Skeletal muscle tissue (tissue), 4 donors: ENCODE measurements around the gene ZPBP. TPM values are rescaled to one million over a fixed set of nuclear protein-coding genes. Genes with fewer than 3 reads are reported as not detected.
A peak's percentile ranks its signal among the peaks of the same experiment; 100 is the strongest.

ENCODE experiments used
- H3K27ac ChIP-seq: one replicate; pipeline ENCODE4 v1.7.0; 2013; ENCODE audit warnings: mild to moderate bottlenecking, low read depth, low read length, inconsistent platforms
- H3K27me3 ChIP-seq, 3 donors: one replicate each; pipeline ENCODE4 v1.7.0; 2013; ENCODE audit warnings: low read length in 3 of 3; ENCODE audit not compliant: control insufficient read depth in 3 of 3, insufficient read depth in 3 of 3
- H3K36me3 ChIP-seq, 3 donors: one replicate each; pipeline ENCODE4 v1.7.0; 2013; ENCODE audit warnings: low read length in 3 of 3; ENCODE audit not compliant: control insufficient read depth in 3 of 3, insufficient read depth in 3 of 3
- H3K4me1 ChIP-seq, 3 donors: one replicate each; pipeline ENCODE4 v1.7.0; 2013; ENCODE audit warnings: low read length in 3 of 3, mild to moderate bottlenecking in 3 of 3; ENCODE audit not compliant: control insufficient read depth in 3 of 3, insufficient read depth in 3 of 3
- H3K4me3 ChIP-seq, 3 donors: one replicate each; pipeline ENCODE4 v1.7.0; 2013; ENCODE audit warnings: low read length in 3 of 3
- H3K9ac ChIP-seq, 3 donors: one replicate each; pipeline ENCODE4 v1.7.0; 2013; ENCODE audit warnings: low read length in 3 of 3, mild to moderate bottlenecking in 3 of 3, moderate library complexity in 2 of 3, low read depth in 1 of 3
- H3K9me3 ChIP-seq, 3 donors: one replicate each; pipeline ENCODE4 v1.7.0; 2013; ENCODE audit warnings: low read length in 3 of 3; ENCODE audit not compliant: control insufficient read depth in 3 of 3
- total RNA-seq: library from RNA; depleted of rRNA; stranded (reverse); fragments of >200 nt; gene quantifications from one replicate; pipeline ENCODE4 v1.2.3, GENCODE V29; 2014
- donor health status: Osteomylitis.

ZPBP gene
- not detected for total RNA-seq

DNA sequence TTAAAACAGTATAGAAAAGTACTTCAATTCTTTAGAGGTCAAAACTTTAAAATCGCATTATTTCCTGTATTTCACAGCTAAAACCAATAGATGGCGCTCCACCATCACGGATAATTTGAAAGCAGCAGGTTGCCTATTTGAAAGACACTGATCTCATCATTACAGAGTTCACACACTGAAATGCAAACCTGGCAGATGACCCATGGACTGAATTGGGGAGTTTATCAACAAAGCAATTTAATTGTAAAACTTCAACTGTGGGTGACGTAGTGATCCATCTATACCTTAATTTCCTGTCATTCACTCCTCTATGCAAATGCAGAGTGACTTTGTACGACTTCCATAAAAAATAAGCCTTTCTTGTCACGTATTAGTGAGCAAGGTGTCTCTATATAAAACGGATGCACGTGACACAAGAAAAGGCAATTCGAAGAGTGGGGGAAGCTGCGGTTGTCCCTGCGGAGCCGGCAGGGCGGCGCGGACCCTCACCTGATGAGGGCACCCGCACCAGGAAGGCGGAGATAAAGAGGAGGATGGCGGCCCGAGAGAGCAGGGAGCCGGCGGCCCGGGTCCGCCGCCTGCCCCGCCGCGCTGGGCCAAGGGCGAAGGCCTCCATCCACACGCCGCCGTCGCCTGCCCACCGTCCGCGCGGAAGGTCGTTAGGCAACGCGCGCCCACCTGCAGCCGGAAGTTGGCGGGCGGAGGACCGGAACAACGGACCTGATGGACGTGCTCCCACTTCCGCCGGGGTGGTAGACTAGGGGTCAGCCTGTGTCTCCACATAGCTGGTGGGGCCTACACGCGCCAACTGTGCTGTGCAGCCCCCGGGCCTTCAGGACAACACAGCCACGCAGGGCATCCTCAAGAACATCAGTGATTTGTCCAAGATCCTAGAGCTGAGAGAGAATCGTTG lies at the start of gene ZPBP:
Gene ZPBP, minus strand, starts transcription at position 668 of the 913 bp plus-strand sequence. Its CDS starts 52 bp downstream, at position 616.
- no peaks in the 10 kb centered on the region for H3K9me3 ChIP-seq
- H3K36me3 ChIP-seq: no peaks in the 10 kb centered on the region
- H3K27ac ChIP-seq: no peak within 1 kb of the TSS
- H3K4me1 ChIP-seq: peaks cover 4 to 5% (median 4%) of the 10 kb centered on the region in 3 donors
- H3K9ac ChIP-seq: peak within 1 kb of the TSS in 2 of 3 donors; percentile 25 to 29
- H3K27me3 ChIP-seq: peaks cover 0 to 4% (median 3%) of the 10 kb centered on the region in 3 donors
- H3K4me3 ChIP-seq: peak within 1 kb of the TSS; percentile 19 to 72 (median 59)

GRCh38 chr7:50142425-50143017 lies 49.5 kb upstream of the ZPBP start:
- H3K4me3 ChIP-seq: no peak overlapping the region
- H3K36me3 ChIP-seq: no peaks in the 10 kb centered on the region
- H3K27ac ChIP-seq: no peak overlapping the region
- H3K4me1 ChIP-seq: no peaks in the 10 kb centered on the region
- peak overlapping the region in 1 of 3 donors; percentile 43 for H3K9ac ChIP-seq
- H3K9me3 ChIP-seq: no peaks in the 10 kb centered on the region
- peaks cover 0 to 4% (median 0%) of the 10 kb centered on the region in 3 donors for H3K27me3 ChIP-seq

GRCh38 chr7:50141854-50142253 lies 48.8 kb upstream of the ZPBP start:
- Histone ChIP-seq H3K27me3 (peaks cover 0 to 4% (median 0%) of the 10 kb centered on the region in 3 donors), H3K4me3 (no peak overlapping the region), H3K9ac (no peak overlapping the region), H3K4me1 (no peaks in the 10 kb centered on the region), H3K36me3 (no peaks in the 10 kb centered on the region), H3K9me3 (no peaks in the 10 kb centered on the region), H3K27ac (no peak overlapping the region)

GRCh38 chr7:50141131-50141530 lies 48.1 kb upstream of the ZPBP start:
- no peaks in the 10 kb centered on the region for H3K36me3 ChIP-seq
- H3K4me3 ChIP-seq: no peak overlapping the region
- H3K9me3 ChIP-seq: no peaks in the 10 kb centered on the region
- H3K4me1 ChIP-seq: no peaks in the 10 kb centered on the region
- peaks cover 0 to 4% (median 0%) of the 10 kb centered on the region in 3 donors for H3K27me3 ChIP-seq
- H3K27ac ChIP-seq: no peak overlapping the region
- no peak overlapping the region for H3K9ac ChIP-seq

GRCh38 chr7:50140688-50141087 lies 47.6 kb upstream of the ZPBP start:
- Histone ChIP-seq H3K9me3 (no peaks in the 10 kb centered on the region), H3K36me3 (no peaks in the 10 kb centered on the region), H3K27ac (no peak overlapping the region), H3K4me1 (no peaks in the 10 kb centered on the region), H3K27me3 (peaks cover 0 to 4% (median 0%) of the 10 kb centered on the region in 3 donors), H3K9ac (no peak overlapping the region), H3K4me3 (no peak overlapping the region)

DNA sequence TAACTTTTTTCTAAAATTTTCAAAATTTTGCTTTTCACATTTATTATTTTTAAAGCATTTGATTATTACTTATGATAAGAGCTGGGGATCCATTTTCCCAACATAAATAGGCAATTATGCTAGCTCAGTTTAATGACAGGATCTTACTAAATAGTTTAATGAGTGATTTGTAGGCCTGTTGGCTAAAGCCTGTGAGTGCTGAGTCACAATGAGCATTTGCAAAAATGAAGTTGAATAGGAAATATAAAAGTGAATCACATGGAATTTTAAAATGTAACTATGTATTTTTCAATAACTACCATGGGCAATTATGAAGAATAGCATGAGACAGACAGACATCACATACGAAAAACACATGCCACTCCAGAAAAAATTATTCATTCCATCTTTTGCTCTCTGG lies 45.1 kb upstream of the ZPBP start:
- Histone ChIP-seq H3K9me3 (no peaks in the 10 kb centered on the region), H3K27me3 (peaks cover 0 to 4% (median 0%) of the 10 kb centered on the region in 3 donors), H3K4me3 (no peak overlapping the region), H3K36me3 (no peaks in the 10 kb centered on the region), H3K4me1 (no peaks in the 10 kb centered on the region), H3K9ac (no peak overlapping the region), H3K27ac (no peak overlapping the region)

DNA sequence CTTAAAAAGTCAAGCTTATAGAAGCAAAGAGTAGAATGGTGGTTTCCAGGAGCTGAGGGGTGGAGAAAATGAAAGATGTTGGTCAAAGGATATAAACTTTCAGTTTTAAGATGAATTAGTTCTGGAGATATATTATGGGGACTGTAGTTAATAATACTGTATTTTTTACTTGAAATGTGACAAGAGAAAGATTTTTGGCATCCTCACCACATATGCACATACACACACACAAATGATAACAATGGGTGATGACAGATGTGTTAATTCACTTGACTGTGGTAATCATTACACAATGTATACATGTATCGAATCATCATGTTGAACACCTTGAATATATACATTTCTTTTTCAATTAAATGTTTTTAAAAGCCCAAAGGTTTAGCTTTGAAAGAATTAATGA lies 32.7 kb upstream of the ZPBP start:
- H3K36me3 ChIP-seq: no peaks in the 10 kb centered on the region
- H3K4me1 ChIP-seq: no peaks in the 10 kb centered on the region
- no peaks in the 10 kb centered on the region for H3K27me3 ChIP-seq
- no peak overlapping the region for H3K27ac ChIP-seq
- no peak overlapping the region for H3K4me3 ChIP-seq
- no peaks in the 10 kb centered on the region for H3K9me3 ChIP-seq
- H3K9ac ChIP-seq: no peak overlapping the region

GRCh38 chr7:50121286-50121685 lies 28.2 kb upstream of the ZPBP start:
- no peak overlapping the region for H3K9ac ChIP-seq
- H3K4me3 ChIP-seq: no peak overlapping the region
- no peaks in the 10 kb centered on the region for H3K36me3 ChIP-seq
- no peaks in the 10 kb centered on the region for H3K4me1 ChIP-seq
- H3K27me3 ChIP-seq: peaks cover 0 to 5% (median 0%) of the 10 kb centered on the region in 3 donors
- H3K27ac ChIP-seq: no peak overlapping the region
- no peaks in the 10 kb centered on the region for H3K9me3 ChIP-seq

DNA sequence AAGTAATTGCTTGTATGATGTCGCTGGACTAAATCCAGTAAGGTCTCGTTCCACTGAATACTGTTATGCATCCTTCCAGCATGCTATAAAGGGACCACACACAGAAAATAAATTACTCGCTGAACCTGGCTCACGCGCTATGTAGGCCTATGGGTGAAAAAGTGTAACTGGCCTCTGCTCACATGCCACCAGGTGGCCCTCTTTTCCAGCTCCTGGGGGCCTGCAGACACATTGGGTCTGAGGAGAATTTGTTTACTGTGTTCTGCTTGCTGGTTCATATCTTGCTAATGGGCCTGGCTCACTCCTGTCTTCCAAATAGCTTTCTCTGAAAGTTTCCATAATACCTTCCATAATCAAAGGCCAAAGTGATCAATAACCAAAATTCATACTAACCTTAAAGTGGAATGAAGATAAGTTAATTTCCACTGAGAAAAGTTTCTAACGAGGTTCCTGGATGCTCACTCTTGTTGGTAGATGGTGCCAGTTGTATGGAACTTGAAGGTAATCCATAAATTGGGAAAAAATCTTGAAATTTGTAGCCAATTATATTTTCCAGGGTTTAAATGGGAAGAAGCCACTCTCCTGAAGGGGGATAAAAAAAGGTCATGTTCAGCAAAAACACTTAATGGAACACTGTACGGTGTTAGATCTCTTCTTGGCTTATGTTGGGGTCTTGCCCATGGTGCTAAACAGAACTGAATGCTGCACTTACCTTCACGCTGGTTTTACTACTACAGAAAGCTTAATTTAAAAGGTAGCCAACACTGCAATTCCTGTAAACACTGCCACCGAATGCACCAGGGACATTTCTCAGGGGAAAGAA lies 27.0 kb upstream of the ZPBP start:
- no peaks in the 10 kb centered on the region for H3K9me3 ChIP-seq
- H3K27ac ChIP-seq: no peak overlapping the region
- H3K9ac ChIP-seq: no peak overlapping the region
- peaks cover 0 to 5% (median 0%) of the 10 kb centered on the region in 3 donors for H3K27me3 ChIP-seq
- no peaks in the 10 kb centered on the region for H3K36me3 ChIP-seq
- no peaks in the 10 kb centered on the region for H3K4me1 ChIP-seq
- no peak overlapping the region for H3K4me3 ChIP-seq
